Measurements from ENCODE around the gene FYN. TPM values are rescaled to one million over a fixed set of nuclear protein-coding genes. Genes with fewer than 3 reads are reported as not detected.

The FYN gene
- total and polyA plus RNA-seq, 10 of the 15 experiments (the other 5 are each of a cell fraction or from before 2014, with no cell fraction given), result 51.4 to 247 (median 138) TPM

DNA sequence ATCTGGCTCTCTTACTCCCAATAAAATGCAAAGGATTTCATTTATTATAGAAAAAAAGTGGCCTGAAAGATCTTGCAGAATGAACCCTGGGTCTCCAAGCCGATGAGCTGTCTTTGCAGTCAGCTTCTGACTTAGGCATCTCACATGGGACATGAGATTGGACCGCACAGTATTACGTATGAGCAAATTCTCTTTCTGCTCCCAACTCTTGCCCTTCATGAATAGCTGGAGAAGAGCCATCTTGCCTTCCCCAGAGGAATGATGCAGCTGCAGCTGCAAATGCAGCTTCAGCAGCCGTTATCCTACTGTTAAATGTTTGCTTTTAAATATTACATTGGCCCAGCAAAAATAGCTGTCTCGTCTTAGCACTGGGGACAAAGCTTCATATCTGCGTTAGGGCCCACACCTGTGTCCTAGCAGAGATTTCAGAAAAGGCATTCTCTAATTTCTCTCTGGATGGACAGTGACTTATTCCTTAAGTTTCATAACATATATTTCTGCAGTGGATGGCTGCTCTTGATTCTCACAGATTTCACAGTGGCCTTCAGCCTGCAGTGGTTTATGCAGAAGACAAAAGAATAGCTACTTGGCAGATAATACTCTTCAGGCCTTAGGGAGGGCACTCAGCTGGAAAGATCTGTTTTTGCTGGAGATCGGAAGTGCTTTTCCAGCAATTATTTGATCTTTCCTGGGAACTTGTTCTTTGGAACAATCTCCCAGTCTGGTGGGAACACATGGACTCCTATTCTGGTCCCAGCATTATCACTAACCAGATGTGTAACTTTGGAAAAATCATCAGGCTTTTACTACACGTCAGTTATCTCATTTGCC lies 129.2 kb downstream of the FYN start:
- peaks cover 36% of the 10 kb centered on the region for H3K79me2 ChIP-seq (ENCODE audit: control insufficient read depth, insufficient read depth, low read length)
- RAD21 ChIA-PET (ENCODE audit: unreplicated experiment), result interaction anchor here (0.9 to 11.3 kb wide), 7 partner anchors 9 to 106 kb away, joined by 3 to 158 read pairs (median 4); no protein-coding TSS in a partner anchor
- in situ Hi-C loops (cut with MboI), result loop anchor here (25.0 kb wide), 1 partner anchor 1893 kb away; no protein-coding TSS in a partner anchor
- TF ChIP-seq EGR1 (IDR thresholded peaks at IDR 0.05; ENCODE audit: borderline replicate concordance in 1 of 2, low read depth in 2 of 2, low read length in 2 of 2), result no peak
- TF ChIP-seq, protein P1, sequence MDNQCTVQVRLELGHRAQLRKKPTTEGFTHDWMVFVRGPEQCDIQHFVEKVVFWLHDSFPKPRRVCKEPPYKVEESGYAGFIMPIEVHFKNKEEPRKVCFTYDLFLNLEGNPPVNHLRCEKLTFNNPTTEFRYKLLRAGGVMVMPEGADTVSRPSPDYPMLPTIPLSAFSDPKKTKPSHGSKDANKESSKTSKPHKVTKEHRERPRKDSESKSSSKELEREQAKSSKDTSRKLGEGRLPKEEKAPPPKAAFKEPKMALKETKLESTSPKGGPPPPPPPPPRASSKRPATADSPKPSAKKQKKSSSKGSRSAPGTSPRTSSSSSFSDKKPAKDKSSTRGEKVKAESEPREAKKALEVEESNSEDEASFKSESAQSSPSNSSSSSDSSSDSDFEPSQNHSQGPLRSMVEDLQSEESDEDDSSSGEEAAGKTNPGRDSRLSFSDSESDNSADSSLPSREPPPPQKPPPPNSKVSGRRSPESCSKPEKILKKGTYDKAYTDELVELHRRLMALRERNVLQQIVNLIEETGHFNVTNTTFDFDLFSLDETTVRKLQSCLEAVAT (IDR thresholded peaks at IDR 0.05), result no peak
- TF ChIP-seq MTA2 (IDR thresholded peaks at IDR 0.05; ENCODE audit: low read depth), result no peak
- no peak for TF ChIP-seq EZH2 (IDR thresholded peaks at IDR 0.05; ENCODE audit: borderline replicate concordance, control insufficient read depth, low read depth, low read length)
- no peak for TF ChIP-seq ZNF622 (IDR thresholded peaks at IDR 0.05)
- no peak for TF ChIP-seq IKZF1 (conservative IDR thresholded peaks at IDR 0.05)
- TF ChIP-seq, protein P2, sequence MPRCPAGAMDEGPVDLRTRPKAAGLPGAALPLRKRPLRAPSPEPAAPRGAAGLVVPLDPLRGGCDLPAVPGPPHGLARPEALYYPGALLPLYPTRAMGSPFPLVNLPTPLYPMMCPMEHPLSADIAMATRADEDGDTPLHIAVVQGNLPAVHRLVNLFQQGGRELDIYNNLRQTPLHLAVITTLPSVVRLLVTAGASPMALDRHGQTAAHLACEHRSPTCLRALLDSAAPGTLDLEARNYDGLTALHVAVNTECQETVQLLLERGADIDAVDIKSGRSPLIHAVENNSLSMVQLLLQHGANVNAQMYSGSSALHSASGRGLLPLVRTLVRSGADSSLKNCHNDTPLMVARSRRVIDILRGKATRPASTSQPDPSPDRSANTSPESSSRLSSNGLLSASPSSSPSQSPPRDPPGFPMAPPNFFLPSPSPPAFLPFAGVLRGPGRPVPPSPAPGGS (IDR thresholded peaks at IDR 0.05; ENCODE audit: borderline replicate concordance, insufficient read depth, low read depth, low read length, poor library complexity, severe bottlenecking), result no peak
- no peak for TF ChIP-seq CBFB (IDR thresholded peaks at IDR 0.05; ENCODE audit: low read depth)
- no peak for TF ChIP-seq SREBF1 (IDR thresholded peaks at IDR 0.05; ENCODE audit: low read length)
- no peak for TF ChIP-seq RELA (IDR thresholded peaks at IDR 0.05; ENCODE audit: borderline replicate concordance, partially characterized antibody)
- no peak for TF ChIP-seq STAT3 (IDR thresholded peaks at IDR 0.05; ENCODE audit: low read depth, low read length)
- TF ChIP-seq TCF3 (IDR thresholded peaks at IDR 0.05; ENCODE audit: borderline replicate concordance, insufficient read depth, low read depth, low read length), result no peak
- no peak for TF ChIP-seq MEF2B (IDR thresholded peaks at IDR 0.05; ENCODE audit: partially characterized antibody, poor library complexity, severe bottlenecking)
- TF ChIP-seq ETV6 (conservative IDR thresholded peaks at IDR 0.05 in 1 of 2, IDR thresholded peaks at IDR 0.05 in 1 of 2; ENCODE audit: borderline replicate concordance in 1 of 2, low read depth in 1 of 2), result no peak
- TF ChIP-seq, protein P3, sequence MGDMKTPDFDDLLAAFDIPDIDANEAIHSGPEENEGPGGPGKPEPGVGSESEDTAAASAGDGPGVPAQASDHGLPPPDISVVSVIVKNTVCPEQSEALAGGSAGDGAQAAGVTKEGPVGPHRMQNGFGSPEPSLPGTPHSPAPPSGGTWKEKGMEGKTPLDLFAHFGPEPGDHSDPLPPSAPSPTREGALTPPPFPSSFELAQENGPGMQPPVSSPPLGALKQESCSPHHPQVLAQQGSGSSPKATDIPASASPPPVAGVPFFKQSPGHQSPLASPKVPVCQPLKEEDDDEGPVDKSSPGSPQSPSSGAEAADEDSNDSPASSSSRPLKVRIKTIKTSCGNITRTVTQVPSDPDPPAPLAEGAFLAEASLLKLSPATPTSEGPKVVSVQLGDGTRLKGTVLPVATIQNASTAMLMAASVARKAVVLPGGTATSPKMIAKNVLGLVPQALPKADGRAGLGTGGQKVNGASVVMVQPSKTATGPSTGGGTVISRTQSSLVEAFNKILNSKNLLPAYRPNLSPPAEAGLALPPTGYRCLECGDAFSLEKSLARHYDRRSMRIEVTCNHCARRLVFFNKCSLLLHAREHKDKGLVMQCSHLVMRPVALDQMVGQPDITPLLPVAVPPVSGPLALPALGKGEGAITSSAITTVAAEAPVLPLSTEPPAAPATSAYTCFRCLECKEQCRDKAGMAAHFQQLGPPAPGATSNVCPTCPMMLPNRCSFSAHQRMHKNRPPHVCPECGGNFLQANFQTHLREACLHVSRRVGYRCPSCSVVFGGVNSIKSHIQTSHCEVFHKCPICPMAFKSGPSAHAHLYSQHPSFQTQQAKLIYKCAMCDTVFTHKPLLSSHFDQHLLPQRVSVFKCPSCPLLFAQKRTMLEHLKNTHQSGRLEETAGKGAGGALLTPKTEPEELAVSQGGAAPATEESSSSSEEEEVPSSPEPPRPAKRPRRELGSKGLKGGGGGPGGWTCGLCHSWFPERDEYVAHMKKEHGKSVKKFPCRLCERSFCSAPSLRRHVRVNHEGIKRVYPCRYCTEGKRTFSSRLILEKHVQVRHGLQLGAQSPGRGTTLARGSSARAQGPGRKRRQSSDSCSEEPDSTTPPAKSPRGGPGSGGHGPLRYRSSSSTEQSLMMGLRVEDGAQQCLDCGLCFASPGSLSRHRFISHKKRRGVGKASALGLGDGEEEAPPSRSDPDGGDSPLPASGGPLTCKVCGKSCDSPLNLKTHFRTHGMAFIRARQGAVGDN (IDR thresholded peaks at IDR 0.05), result no peak

More for the DNA sequence above, 129.2 kb downstream of the FYN start:
- BruUV-seq (replicated peaks), result no TSS peak
- Histone ChIP-seq H4K20me1 (ENCODE audit: control insufficient read depth, insufficient read depth) (no peaks in the 10 kb centered on the region), H3K36me3 (ENCODE audit: control insufficient read depth in 2 of 2, insufficient read depth in 2 of 2, low read length in 1 of 2) (peaks cover 0 to 7% of the 10 kb centered on the region in 2 experiments; a peak in 3 of 4 replicates), H3K4me3 (no peak overlapping the region), H3K27me3 (replicated peaks in 1 of 2; ENCODE audit: control insufficient read depth in 2 of 2, insufficient read depth in 2 of 2, low read length in 1 of 2) (no peaks in the 10 kb centered on the region), H3K4me1 (ENCODE audit: control insufficient read depth, insufficient read depth, low read length) (peaks cover 58% of the 10 kb centered on the region), H3K27ac (ENCODE audit: control insufficient read depth, insufficient read depth) (no peak overlapping the region), H2AFZ (ENCODE audit: control insufficient read depth, low read depth, low read length) (no peak overlapping the region), H3K9me3 (replicated peaks; ENCODE audit: control insufficient read depth, insufficient read depth, low read length) (no peaks in the 10 kb centered on the region; the same call in 2 of the 3 replicates), H3K4me2 (ENCODE audit: control insufficient read depth, insufficient read depth) (no peak overlapping the region), H3K9ac (ENCODE audit: control insufficient read depth, insufficient read depth, low read length) (no peak overlapping the region)
- WGBS (ENCODE audit: insufficient coverage, insufficient replicate concordance, low lambda C conversion rate, missing lambda C conversion rate), result 69% methylated on average over 8 of the region's 8 CpGs
- DNase-seq (ENCODE audit: low read depth, low spot score) (no peak), ATAC-seq (no peak), FAIRE-seq (no peak)
- POLR2A ChIA-PET, result interaction anchor here (1.3 to 8.1 kb wide), 3 partner anchors 9 to 121 kb away, joined by 3 to 69 read pairs (median 23); no protein-coding TSS in a partner anchor
- CTCF ChIA-PET, result interaction anchor here (0.8 to 1.8 kb wide), 6 partner anchors 9 to 253 kb away, joined by 3 to 8 read pairs (median 4); no protein-coding TSS in a partner anchor
- intact Hi-C loops (cut with micrococcal nuclease; ENCODE audit: unreplicated experiment), result no loop called here
- SMC1A ChIA-PET (ENCODE audit: uncharacterized antibody, unreplicated experiment), result interaction anchor here (0.7 to 16.1 kb wide), 9 partner anchors 9 to 101 kb away, joined by 3 to 181 read pairs (median 6); no protein-coding TSS in a partner anchor
